ENCODE measurements around the gene TOMM6.
"Not testable (repeated sequence)": the region's sequence is repeated elsewhere in the genome, so short reads cannot be mapped to it uniquely, and the experiment has no call there.

Gene TOMM6

DNA sequence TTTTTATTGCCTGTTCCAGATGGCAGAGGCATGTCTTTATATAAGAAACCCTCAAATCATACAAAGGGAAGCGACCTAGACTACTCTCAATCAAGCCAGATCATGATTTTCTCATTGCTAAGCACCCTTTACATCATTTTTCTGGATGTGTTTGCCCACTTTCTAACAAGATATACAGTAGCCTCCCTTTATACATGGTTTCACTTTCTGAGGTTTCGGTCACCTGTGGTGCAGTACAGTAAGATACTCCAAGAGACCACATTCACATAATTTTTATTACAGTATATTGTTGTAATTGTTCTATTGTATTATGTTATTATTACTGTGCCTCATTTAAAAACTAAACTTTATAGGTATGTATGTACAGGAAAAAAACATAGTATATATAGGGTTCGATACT, 23.6 kb downstream of the TOMM6 start:
- no peak overlapping the region for H3K4me3 ChIP-seq (replicated peaks in 1 of 2; ENCODE audit: low read depth in 2 of 2, low read length in 2 of 2)
- TF ChIP-seq, protein P1, sequence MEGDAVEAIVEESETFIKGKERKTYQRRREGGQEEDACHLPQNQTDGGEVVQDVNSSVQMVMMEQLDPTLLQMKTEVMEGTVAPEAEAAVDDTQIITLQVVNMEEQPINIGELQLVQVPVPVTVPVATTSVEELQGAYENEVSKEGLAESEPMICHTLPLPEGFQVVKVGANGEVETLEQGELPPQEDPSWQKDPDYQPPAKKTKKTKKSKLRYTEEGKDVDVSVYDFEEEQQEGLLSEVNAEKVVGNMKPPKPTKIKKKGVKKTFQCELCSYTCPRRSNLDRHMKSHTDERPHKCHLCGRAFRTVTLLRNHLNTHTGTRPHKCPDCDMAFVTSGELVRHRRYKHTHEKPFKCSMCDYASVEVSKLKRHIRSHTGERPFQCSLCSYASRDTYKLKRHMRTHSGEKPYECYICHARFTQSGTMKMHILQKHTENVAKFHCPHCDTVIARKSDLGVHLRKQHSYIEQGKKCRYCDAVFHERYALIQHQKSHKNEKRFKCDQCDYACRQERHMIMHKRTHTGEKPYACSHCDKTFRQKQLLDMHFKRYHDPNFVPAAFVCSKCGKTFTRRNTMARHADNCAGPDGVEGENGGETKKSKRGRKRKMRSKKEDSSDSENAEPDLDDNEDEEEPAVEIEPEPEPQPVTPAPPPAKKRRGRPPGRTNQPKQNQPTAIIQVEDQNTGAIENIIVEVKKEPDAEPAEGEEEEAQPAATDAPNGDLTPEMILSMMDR (IDR thresholded peaks at IDR 0.05; ENCODE audit: low read depth, low read length): no peak
- DNase-seq (ENCODE audit: low read depth in 2 of 2): no peak

GRCh38 chr6:41811946-41812345, 24.5 kb downstream of the TOMM6 start:
- H3K4me3 ChIP-seq (replicated peaks in 1 of 2; ENCODE audit: low read depth in 2 of 2, low read length in 2 of 2); DNase-seq (ENCODE audit: low read depth in 2 of 2): not testable (repeated sequence)

- TF ChIP-seq, protein P1 (IDR thresholded peaks at IDR 0.05; ENCODE audit: low read depth, low read length): no peak
- H3K4me3 ChIP-seq (replicated peaks in 1 of 2; ENCODE audit: low read depth in 2 of 2, low read length in 2 of 2): no peak overlapping the region
- DNase-seq (ENCODE audit: low read depth in 2 of 2): no peak
Observed at GRCh38 chr6:41813469-41813868, 26.0 kb downstream of the TOMM6 start.

GRCh38 chr6:41813956-41814355, 26.5 kb downstream of the TOMM6 start:
- TF ChIP-seq, protein P1 (IDR thresholded peaks at IDR 0.05; ENCODE audit: low read depth, low read length): no peak
- H3K4me3 ChIP-seq (replicated peaks in 1 of 2; ENCODE audit: low read depth in 2 of 2, low read length in 2 of 2): no peak overlapping the region
- no peak for DNase-seq (ENCODE audit: low read depth in 2 of 2)

DNA sequence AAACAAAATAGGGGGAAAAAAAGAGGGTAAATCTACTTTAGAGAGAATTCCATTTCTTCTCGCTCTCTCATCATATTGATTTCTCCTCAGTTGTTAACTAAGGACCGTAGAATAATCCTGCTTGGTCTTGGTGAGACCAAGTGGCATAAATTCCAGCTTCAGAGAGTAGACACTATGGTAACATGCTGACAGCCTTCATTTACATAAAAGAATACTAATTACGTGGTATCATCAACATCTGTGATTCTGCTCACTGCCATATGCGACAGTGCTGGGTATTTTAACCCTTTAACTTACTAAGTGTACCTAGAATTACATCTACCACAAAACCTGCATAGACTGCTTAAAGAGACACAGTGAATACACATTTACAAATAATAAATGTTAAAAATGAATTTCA, 27.1 kb downstream of the TOMM6 start:
- TF ChIP-seq, protein P1 (IDR thresholded peaks at IDR 0.05; ENCODE audit: low read depth, low read length): no peak
- no peak overlapping the region for H3K4me3 ChIP-seq (replicated peaks in 1 of 2; ENCODE audit: low read depth in 2 of 2, low read length in 2 of 2)
- DNase-seq (ENCODE audit: low read depth in 2 of 2): no peak

GRCh38 chr6:41815587-41815986, 28.1 kb downstream of the TOMM6 start:
- DNase-seq (ENCODE audit: low read depth in 2 of 2): no peak
- TF ChIP-seq, protein P1 (IDR thresholded peaks at IDR 0.05; ENCODE audit: low read depth, low read length): no peak
- H3K4me3 ChIP-seq (replicated peaks in 1 of 2; ENCODE audit: low read depth in 2 of 2, low read length in 2 of 2): no peak overlapping the region

DNA sequence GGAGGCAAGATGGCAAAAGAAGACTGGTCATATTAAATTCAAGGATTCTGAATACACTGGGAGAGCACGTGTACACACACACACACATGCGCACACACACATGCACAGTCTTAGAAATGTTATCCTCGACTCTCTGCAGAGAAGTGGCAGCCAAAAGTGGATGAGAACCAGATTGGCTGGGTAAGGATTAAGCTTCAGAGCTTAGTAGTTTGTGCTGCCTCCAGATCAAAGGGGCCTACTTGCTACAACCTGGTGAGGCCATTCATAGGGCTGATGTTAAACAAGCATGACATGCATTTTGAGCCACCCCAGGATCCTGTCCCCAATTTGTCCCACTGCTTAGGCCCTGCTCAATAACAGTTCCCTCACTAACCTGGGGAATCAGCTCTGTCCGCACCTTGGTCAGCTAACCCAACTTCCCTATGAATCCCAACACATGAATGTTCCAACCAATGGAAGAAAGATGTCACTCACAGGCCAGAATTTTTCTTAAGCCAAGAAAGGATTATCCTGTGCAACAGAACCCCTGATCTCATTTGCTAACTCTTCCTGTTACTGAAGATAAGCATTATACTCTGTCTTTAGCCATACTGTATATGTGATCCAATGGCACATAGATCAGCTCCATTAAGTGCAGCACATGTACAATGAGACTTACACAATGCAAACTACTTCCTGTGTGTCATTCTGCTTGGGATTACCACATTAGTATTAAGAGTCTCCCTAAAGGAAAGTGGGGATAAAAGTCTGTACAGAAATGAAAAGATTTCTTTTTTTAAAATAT, 31.0 kb downstream of the TOMM6 start:
- TF ChIP-seq, protein P1 (IDR thresholded peaks at IDR 0.05; ENCODE audit: low read depth, low read length): no peak
- DNase-seq (ENCODE audit: low read depth in 2 of 2): peak; percentile 27 to 57
- H3K4me3 ChIP-seq (replicated peaks in 1 of 2; ENCODE audit: low read depth in 2 of 2, low read length in 2 of 2): no peak overlapping the region
